Testis (tissue), 2 donors: ENCODE measurements around the gene MYOD1.

Source experiments
- POLR2A ChIP-seq: fragments of 450-650 bp; IDR thresholded peaks from one replicate; pipeline ENCODE4 v1.6.1; 2017; ENCODE audit warnings: antibody characterized with exemption, mild to moderate bottlenecking, moderate library complexity
- TF ChIP-seq, protein P1 (sequence below), 3 experiments: fragments of 450-650 bp in 2 of 3; fragments of 200-600 bp in 1 of 3; sonication (generic) in 1 of 3; IDR thresholded peaks; one replicate each; pipeline ENCODE4 v1.5.1; 2016 to 2019; ENCODE audit warnings: antibody characterized with exemption in 3 of 3, mild to moderate bottlenecking in 2 of 3, moderate library complexity in 1 of 3

DNA sequence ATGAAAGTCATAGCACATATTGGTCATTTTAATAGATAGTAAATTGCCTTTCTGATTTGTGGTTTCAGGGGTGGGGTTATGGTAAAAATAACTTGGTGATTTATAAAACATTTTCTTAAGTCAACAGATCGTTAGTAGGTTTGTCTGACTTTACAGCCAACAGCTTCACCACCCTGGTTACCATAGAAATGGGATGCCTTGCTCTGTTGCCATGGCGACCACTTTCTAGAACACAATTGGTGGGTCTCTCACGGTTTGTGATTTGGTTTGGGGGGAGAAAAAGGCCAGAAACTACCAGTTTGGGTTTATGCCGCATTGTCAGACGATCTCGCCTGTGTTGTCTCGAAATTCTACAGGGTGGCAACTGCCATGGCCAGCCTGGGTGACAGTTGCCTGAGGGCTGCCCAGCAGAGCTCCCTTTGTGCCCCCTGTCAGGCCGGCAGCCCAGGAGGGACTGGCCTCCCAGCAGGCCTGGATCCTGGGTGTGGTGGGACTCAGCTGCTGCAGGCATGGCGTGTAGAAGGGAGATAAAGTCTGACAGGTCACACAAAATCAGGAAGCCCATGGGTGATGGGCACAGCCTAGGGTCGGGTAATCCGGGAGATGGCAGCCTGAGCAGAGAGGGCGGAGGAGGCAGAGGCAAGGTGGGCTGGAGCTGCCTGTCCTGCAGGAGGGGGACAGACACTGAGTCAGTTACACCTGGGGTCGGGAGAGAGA, 46.1 kb downstream of the MYOD1 start:
- TF ChIP-seq, protein P1, sequence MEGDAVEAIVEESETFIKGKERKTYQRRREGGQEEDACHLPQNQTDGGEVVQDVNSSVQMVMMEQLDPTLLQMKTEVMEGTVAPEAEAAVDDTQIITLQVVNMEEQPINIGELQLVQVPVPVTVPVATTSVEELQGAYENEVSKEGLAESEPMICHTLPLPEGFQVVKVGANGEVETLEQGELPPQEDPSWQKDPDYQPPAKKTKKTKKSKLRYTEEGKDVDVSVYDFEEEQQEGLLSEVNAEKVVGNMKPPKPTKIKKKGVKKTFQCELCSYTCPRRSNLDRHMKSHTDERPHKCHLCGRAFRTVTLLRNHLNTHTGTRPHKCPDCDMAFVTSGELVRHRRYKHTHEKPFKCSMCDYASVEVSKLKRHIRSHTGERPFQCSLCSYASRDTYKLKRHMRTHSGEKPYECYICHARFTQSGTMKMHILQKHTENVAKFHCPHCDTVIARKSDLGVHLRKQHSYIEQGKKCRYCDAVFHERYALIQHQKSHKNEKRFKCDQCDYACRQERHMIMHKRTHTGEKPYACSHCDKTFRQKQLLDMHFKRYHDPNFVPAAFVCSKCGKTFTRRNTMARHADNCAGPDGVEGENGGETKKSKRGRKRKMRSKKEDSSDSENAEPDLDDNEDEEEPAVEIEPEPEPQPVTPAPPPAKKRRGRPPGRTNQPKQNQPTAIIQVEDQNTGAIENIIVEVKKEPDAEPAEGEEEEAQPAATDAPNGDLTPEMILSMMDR (IDR thresholded peaks at IDR 0.05): no peak
- no peak for TF ChIP-seq POLR2A
